ENCODE data around the gene LMO1.

LMO1 gene

DNA sequence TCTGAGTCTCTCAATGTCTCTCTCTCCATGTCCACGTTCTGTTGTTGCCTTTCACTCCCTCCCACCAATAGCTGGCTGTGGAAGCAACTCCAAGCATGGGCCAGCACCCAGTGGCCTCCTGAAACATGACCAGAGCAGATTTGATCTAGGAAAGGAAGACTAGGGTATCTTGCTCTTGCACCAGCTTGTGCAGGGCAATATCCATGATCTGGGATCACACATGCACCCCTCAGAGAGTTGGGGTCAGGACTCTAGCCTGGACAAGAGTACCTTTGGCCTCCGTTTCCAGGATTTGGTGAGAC, 60.3 kb downstream of the LMO1 start:
- DNase-seq = no peak

GRCh38 chr11:8202516-8203413, 60.9 kb downstream of the LMO1 start:
- DNase-seq = no peak

GRCh38 chr11:8201644-8202365, 61.9 kb downstream of the LMO1 start:
- DNase-seq = no peak

DNA sequence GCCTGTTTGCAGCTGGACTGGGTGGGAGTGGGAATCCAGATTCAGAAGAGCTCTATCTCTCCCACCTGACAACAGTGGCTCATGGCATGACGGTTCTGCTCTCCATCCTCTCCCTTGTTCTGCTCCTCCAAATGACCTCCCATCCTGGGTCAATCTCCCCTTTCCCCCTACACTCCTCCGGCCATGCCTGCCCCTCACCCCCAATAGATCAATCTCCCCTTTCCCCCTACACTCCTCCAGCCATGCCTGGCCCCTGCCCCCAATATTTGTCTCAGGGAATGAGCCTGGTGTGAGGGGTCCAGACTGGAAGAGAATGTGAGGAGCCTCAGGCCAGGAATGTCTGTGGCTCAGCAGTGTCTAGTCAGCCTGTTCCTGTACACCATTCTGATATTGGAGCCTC, 64.0 kb downstream of the LMO1 start:
- no peak for DNase-seq

DNA sequence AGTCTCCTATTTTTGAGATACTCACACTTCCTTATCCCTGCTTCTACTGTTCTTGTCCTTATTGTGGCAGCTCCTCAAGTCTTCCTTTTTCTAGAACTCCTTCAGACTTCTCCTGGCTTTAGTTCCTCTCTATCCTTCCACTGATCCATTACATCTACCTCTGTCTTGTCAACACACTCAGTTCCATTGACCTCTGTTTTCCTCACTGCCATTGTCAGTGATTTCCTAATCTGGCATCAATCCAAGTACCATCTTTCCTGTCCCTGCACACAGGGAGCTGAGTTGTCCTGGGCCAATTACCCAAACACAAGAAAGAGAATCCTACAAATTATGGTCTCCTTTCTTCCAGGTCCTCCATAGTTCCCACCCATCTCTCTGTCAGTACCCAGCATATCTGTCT, 66.9 kb downstream of the LMO1 start:
- no peak for DNase-seq

- DNase-seq = no peak
Observed at GRCh38 chr11:8194956-8195355, 68.7 kb downstream of the LMO1 start.

DNA sequence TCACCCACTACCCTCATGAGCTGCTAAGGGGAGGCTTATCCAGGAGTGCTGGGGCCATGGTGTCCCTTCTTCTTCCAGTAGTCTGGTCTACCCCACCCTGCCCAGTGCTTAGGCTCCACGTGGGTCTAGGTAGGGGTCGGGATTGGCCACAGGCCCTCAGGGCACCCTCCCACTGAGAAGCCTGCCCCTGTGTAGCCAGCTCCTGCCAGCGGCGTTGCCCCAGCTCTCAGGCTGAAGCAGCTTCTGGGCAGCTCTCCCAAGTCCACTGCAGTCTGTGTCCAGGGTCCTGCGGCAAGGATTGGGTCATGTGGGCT, 70.8 kb downstream of the LMO1 start:
- no peak for DNase-seq

DNA sequence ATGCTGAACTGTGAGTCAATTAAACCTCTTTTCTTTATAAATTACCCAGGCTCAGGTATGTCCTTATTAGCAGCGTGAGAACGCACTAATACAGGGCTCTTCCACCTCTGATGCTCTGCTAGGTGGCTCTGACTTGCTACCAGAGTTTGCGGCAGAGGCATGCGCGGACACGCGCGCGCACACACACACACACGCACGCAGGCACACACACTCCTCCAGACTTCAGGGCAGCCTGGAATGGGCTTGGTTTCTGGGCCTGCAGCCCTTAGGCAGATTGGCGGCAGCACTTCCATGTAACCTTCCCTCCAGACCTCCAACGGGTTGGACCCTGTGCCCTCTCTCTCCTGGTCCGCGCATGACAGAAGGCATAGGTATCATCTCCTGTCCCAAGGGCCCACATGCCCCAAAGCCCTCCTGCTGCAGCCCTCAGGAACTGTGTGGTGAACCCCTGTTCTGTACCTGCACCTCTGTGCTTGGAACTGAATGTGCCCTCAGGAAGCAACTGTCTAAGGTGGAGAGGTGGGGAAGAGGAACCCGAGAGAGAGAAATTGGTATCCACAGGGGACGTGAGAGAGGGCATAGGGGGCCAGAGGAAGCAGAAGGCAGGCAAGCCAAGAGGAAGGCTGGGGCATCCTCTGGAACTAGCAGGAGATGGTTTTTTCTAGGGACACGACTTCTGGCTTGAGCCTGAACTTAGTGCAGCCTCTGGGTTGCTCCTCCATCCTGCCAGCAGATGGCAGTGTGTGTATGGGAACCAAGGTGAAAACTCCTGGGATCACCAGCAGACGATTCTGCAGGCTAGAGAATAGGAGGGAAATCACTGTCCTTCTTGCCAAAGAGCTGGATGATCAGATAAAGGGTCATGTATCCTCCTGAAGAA, 71.4 kb downstream of the LMO1 start:
- peak; percentile 37 for DNase-seq

GRCh38 chr11:8190431-8190830, 73.2 kb downstream of the LMO1 start:
- no peak for DNase-seq

DNA sequence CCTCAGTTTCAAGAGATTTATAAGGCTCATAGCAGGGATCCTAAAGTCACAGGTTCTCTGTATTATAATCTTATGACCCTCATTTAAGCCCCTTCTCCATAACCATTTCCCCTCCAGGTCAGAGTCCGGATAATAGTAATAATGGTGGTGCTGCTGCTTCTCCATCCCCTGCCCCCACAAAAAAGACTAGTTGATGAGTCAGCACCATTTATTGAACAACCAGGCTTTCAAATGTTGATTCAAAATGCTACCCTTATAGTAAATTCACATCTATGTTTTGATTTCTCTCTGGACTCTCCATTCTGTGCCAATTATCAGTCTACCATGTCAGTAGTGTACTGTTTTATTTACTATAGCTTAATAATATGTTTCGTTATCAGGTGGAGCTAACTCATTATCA, 77.2 kb downstream of the LMO1 start:
- DNase-seq = no peak

DNA sequence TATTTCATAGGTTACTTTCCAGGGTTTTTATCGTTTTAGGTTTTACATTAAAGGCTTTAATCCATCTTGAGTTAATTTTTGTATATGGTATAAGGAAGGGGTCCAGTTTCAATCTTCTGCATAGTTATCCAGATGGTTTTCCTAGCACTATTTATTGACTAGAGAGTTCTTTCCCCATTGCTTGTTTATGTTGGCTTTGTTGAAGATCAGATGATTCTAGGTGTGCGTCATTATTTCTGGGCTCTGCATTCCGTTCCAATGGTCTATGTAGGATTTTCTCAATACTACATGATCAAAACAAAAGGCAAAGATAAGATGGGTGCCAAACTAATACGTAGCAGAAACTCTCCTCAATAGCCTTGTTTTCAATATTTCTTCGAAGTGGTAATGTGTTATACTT, 80.6 kb downstream of the LMO1 start:
- DNase-seq = no peak

DNA sequence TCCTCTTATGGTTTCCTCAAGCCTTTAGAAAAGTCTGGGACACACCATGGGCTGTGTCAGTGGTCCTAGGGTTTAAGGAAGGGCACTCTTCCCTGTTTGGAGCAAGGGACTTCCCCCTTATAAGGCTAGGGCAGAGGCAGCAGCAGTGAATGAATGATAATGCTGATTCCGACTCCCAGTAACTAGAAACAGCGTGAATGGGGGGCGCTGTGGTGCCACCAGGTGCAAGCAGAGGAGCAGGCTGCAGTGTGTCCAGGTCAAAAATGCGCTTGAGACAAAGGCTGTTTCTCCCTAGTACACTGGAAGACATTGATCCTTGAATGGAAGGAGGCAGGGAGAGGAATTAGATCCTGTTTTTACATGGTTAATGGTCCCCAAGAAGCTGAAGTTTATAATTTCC, 83.2 kb downstream of the LMO1 start:
- no peak for DNase-seq

- DNase-seq = no peak
Observed at GRCh38 chr11:8178297-8178696, 85.4 kb downstream of the LMO1 start.

GRCh38 chr11:8177136-8177535, 86.5 kb downstream of the LMO1 start:
- DNase-seq = no peak
